Neural crest cell (in vitro differentiated cells): ENCODE results near the gene MRC1. TPM values are rescaled to one million over a fixed set of nuclear protein-coding genes. Genes with fewer than 3 reads are reported as not detected.

Experiments
- DNase-seq: peaks from one replicate; pipeline ENCODE4 v3.0.0; 2021; ENCODE audit warnings: low read depth, mixed read lengths, low spot score
- H3K27ac Mint-ChIP-seq: one replicate; pipeline ENCODE4 v1.8.0; 2021; ENCODE audit warnings: mild to moderate bottlenecking, mixed read lengths; ENCODE audit not compliant: unreplicated experiment
- H3K27me3 Mint-ChIP-seq: 2 replicates; pipeline ENCODE4 v1.8.0; 2021; ENCODE audit warnings: low read depth, mild to moderate bottlenecking, mixed read lengths
- H3K36me3 Mint-ChIP-seq: 2 replicates; pipeline ENCODE4 v1.8.0; 2021; ENCODE audit warnings: low read depth, mild to moderate bottlenecking, mixed read lengths
- H3K4me1 Mint-ChIP-seq: 2 replicates; pipeline ENCODE4 v1.8.0; 2021; ENCODE audit warnings: mixed read lengths
- H3K4me3 Mint-ChIP-seq: one replicate; pipeline ENCODE4 v1.8.0; 2021; ENCODE audit warnings: mild to moderate bottlenecking, mixed read lengths
- H3K9me3 Mint-ChIP-seq: 2 replicates; pipeline ENCODE4 v1.8.0; 2021; ENCODE audit warnings: mixed read lengths
- CTCF ChIP-seq: fragments of 200-600 bp; sonication (generic); conservative IDR thresholded peaks from 2 replicates; pipeline ENCODE4 v1.5.0; 2021; ENCODE audit warnings: antibody characterized with exemption, mild to moderate bottlenecking
- total RNA-seq: library from RNA; stranded (reverse); gene quantifications from 2 replicates; pipeline ENCODE4 v1.2.1, GENCODE V29; 2021

Gene MRC1
- total RNA-seq, 1 donor from 2014 or later: not detected

GRCh38 chr10:17906002-17906401 lies 96.9 kb downstream of the MRC1 start:
- Mint-ChIP-seq H3K27ac (no peak overlapping the region), H3K4me1 (no peaks in the 10 kb centered on the region), H3K9me3 (no peaks in the 10 kb centered on the region), H3K36me3 (no peaks in the 10 kb centered on the region), H3K4me3 (no peak overlapping the region), H3K27me3 (peaks cover 2% of the 10 kb centered on the region)
- TF ChIP-seq CTCF: no peak
- DNase-seq: no peak

GRCh38 chr10:17907641-17908040 lies 98.5 kb downstream of the MRC1 start:
- DNase-seq: no peak
- H3K4me1 Mint-ChIP-seq: no peaks in the 10 kb centered on the region
- H3K27me3 Mint-ChIP-seq: peaks cover 2% of the 10 kb centered on the region
- H3K9me3 Mint-ChIP-seq: no peaks in the 10 kb centered on the region
- no peak overlapping the region for H3K27ac Mint-ChIP-seq
- no peaks in the 10 kb centered on the region for H3K36me3 Mint-ChIP-seq
- no peak overlapping the region for H3K4me3 Mint-ChIP-seq
- no peak for TF ChIP-seq CTCF

GRCh38 chr10:17910125-17910789 lies 101.1 kb downstream of the MRC1 start:
- Mint-ChIP-seq H3K4me3 (no peak overlapping the region), H3K27me3 (no peaks in the 10 kb centered on the region), H3K27ac (no peak overlapping the region), H3K9me3 (no peaks in the 10 kb centered on the region), H3K36me3 (no peaks in the 10 kb centered on the region), H3K4me1 (no peaks in the 10 kb centered on the region)
- peak; percentile 26 for DNase-seq
- TF ChIP-seq CTCF: peak; percentile 68

- Mint-ChIP-seq H3K27me3 (no peaks in the 10 kb centered on the region), H3K9me3 (no peaks in the 10 kb centered on the region), H3K36me3 (no peaks in the 10 kb centered on the region), H3K4me3 (no peak overlapping the region), H3K4me1 (no peaks in the 10 kb centered on the region), H3K27ac (no peak overlapping the region)
- TF ChIP-seq CTCF: no peak
- DNase-seq: no peak
Observed at GRCh38 chr10:17912754-17913153, 103.6 kb downstream of the MRC1 start.

- Mint-ChIP-seq H3K4me3 (no peak overlapping the region), H3K36me3 (no peaks in the 10 kb centered on the region), H3K27ac (no peak overlapping the region), H3K9me3 (peaks cover 5% of the 10 kb centered on the region), H3K27me3 (no peaks in the 10 kb centered on the region), H3K4me1 (no peaks in the 10 kb centered on the region)
- DNase-seq: no peak
- TF ChIP-seq CTCF: no peak
Observed at GRCh38 chr10:17913604-17914003, 104.5 kb downstream of the MRC1 start.
